Stimulated activated naive CD8-positive, alpha-beta T cell treated with anti-CD3 and anti-CD28 coated beads, Interleukin-15, amount 100 ng/mL, for 72 hours (primary cell): ENCODE results near the gene PLSCR4.

Source experiments
- ATAC-seq: fragments of 150-1000 bp; cut with Tn5 transposase; 2 replicates; pipeline ENCODE4 v1.10.0; 2021; ENCODE audit warnings: mild to moderate bottlenecking, moderate library complexity
- DNase-seq, 2 donors: peaks; one replicate each; pipeline ENCODE4 v3.0.0; 2021 to 2022
- H3K27ac Mint-ChIP-seq, 2 donors: one replicate each; pipeline ENCODE4 v1.8.0; 2022; ENCODE audit warnings: mild to moderate bottlenecking in 2 of 2, mixed read lengths in 2 of 2, moderate library complexity in 2 of 2
- H3K27me3 Mint-ChIP-seq: one replicate; pipeline ENCODE4 v1.8.0; 2022; ENCODE audit warnings: mixed read lengths
- H3K4me1 Mint-ChIP-seq: one replicate; pipeline ENCODE4 v1.8.0; 2022; ENCODE audit warnings: mild to moderate bottlenecking, mixed read lengths
- H3K4me3 Mint-ChIP-seq, 2 donors: one replicate each; pipeline ENCODE4 v1.8.0; 2022; ENCODE audit warnings: mild to moderate bottlenecking in 2 of 2, mixed read lengths in 2 of 2, moderate library complexity in 1 of 2
- H3K9me3 Mint-ChIP-seq, 2 donors: one replicate each; pipeline ENCODE4 v1.8.0; 2022; ENCODE audit warnings: mixed read lengths in 2 of 2

PLSCR4 gene

DNA sequence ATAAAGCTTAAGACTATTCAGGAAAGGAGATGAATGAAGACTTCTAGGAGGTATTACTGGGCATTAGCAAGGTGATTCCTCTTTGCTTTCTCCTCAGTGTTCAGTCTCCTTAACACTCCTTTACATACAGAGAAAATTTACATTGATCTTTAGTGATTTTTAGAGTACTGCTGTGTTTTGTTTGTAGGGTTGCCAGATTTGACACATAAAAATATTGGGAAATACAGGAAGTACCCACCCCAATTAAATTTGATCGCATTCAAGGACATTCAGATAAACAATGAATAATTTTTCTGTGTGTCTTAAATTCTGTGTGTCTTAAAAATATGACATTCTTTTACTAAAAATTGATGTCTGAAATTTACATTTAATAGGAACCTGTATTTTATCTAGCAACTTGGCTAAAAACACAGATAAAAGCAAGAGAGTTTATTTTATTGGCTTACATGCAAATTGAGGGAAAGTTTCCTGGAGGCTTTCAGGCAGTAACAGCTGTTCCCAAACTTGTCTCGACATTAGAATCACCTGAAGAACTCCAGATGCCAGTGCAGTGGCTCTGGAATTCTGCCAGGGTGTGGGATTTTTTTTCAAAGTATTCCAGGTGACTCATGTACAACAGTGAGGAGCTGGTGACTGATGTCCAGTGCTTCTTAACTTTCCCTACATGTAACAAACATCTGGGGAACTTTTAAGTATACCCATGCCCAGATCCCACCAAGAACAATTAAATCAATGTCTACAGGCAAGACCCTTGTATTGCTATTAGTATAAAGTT lies 66.5 kb downstream of the PLSCR4 start:
- DNase-seq (no peak), ATAC-seq (no peak)
- Mint-ChIP-seq H3K27ac (no peak overlapping the region), H3K27me3 (peaks cover 8% of the 10 kb centered on the region), H3K9me3 (no peaks in the 10 kb centered on the region), H3K4me1 (no peaks in the 10 kb centered on the region), H3K4me3 (no peak overlapping the region)

DNA sequence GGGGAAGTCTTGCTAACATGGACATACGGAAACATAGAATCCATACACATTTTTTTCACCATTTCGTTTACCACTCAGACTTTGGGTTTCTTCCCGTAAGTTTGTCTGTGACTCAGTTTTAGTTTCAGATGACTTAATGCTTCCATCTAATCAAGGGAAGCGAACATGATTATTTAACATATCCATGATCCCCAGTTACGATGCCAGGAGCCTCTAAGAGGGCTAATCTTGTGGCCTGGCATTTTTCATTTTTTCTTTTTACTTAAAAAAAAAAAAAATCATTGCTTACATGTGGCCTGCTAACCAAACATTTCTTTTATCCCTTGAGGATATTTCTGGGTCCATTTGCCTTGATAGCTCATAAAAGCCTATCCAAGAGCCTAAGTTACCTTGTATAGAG lies 69.7 kb downstream of the PLSCR4 start:
- no peak overlapping the region for H3K4me3 Mint-ChIP-seq
- ATAC-seq (no peak), DNase-seq (no peak)
- peaks cover 20% of the 10 kb centered on the region for H3K27me3 Mint-ChIP-seq
- H3K4me1 Mint-ChIP-seq, result no peaks in the 10 kb centered on the region
- H3K27ac Mint-ChIP-seq, result no peak overlapping the region
- H3K9me3 Mint-ChIP-seq, result no peaks in the 10 kb centered on the region

DNA sequence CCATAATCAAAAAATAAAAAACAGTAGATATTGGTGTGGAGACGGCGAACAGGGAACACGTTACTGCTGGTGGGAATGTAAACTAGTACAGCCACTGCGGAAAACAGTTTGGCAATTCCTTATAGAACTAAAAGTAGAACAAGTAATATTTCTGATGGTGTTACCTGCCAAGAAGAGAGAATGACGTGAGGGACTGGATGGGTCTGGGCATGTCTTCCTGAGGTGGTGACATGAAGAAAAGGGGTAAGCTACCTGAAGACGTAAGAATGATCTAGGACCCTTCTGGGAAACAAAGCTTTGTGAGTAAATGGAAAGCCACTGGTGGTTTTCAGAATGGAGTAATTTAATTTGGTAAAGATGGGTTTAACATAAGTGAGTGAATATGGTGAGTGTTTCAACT lies 70.5 kb downstream of the PLSCR4 start:
- Mint-ChIP-seq H3K4me3 (no peak overlapping the region), H3K27ac (no peak overlapping the region), H3K27me3 (peaks cover 13% of the 10 kb centered on the region), H3K9me3 (no peaks in the 10 kb centered on the region), H3K4me1 (no peaks in the 10 kb centered on the region)
- DNase-seq, result no peak
- no peak for ATAC-seq

DNA sequence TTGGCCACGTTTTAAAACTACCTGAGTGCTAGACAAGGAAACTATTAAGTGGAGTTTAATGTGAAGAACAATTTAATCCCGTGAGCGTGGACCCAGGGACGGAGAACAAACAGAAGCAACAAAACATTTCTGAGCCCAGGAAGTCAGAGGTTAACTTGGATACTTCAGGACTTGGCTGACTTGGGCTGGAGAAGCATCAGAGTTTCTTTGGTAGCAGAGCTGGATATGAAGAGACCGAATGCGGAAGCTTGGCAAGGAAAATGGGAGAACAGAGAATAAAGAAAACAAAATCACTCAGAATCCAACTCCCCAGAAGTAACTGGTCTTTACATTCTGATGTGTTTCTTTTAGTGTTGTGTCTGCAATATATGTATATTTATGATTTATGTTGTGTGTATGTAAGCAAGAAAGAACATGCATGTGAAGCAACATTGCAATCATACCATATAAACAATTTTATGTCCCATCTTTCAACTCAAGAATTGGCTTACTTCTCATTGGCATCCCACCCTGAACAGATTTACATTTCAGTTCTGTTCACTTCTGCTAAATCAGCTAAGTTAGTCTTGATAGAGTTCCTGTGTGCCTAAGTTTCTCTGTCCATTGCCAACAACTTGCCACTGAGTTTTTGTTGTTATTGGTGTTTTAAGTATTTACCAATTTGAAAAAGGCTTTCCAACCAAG lies 72.8 kb downstream of the PLSCR4 start:
- H3K9me3 Mint-ChIP-seq, result no peaks in the 10 kb centered on the region
- ATAC-seq, result no peak
- H3K4me1 Mint-ChIP-seq, result no peaks in the 10 kb centered on the region
- no peak overlapping the region for H3K27ac Mint-ChIP-seq
- DNase-seq, result no peak
- H3K4me3 Mint-ChIP-seq, result no peak overlapping the region
- H3K27me3 Mint-ChIP-seq, result peaks cover 16% of the 10 kb centered on the region

DNA sequence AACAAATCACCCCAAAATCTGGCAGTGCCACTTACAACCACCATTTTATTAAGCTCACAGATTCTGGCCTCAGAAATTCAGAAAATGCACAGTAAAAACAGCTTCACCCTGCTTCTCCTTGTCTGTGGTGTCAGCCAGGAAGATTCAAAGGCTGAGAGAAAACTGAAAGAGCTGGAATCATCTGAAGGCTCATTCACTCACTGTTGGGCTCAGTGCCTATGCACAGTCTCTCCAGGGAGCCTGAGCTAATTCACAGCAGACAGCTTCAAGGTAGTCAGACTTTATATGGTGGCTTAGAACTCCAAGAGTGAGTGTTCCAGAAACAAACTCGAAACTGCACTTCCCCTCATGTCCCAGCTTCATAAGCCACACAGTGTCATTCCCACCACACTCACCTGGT lies 73.4 kb downstream of the PLSCR4 start:
- Mint-ChIP-seq H3K27me3 (peaks cover 22% of the 10 kb centered on the region), H3K27ac (no peak overlapping the region), H3K4me1 (no peaks in the 10 kb centered on the region), H3K9me3 (no peaks in the 10 kb centered on the region), H3K4me3 (no peak overlapping the region)
- DNase-seq, result no peak
- no peak for ATAC-seq

DNA sequence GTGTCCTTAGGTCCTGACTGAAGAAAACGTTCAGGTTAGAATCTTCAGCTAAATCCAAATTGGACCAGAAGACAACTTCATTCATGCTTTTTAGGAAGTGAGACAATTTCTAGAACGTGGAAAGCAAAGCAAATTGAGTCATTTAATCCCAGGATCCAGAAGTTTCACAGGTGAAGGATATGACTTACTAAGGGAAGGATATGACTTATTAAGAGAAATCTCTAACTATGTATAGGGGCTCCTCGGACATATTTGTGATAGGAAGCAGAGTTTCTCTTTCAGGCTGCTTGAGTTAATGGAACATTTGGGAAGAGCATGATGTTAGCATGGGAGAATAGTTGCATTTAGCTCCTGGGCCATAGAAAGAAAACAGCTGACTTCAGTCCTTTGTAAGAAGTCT lies 73.8 kb downstream of the PLSCR4 start:
- no peaks in the 10 kb centered on the region for H3K9me3 Mint-ChIP-seq
- ATAC-seq (no peak), DNase-seq (no peak)
- no peak overlapping the region for H3K27ac Mint-ChIP-seq
- no peaks in the 10 kb centered on the region for H3K4me1 Mint-ChIP-seq
- peaks cover 22% of the 10 kb centered on the region for H3K27me3 Mint-ChIP-seq
- no peak overlapping the region for H3K4me3 Mint-ChIP-seq

DNA sequence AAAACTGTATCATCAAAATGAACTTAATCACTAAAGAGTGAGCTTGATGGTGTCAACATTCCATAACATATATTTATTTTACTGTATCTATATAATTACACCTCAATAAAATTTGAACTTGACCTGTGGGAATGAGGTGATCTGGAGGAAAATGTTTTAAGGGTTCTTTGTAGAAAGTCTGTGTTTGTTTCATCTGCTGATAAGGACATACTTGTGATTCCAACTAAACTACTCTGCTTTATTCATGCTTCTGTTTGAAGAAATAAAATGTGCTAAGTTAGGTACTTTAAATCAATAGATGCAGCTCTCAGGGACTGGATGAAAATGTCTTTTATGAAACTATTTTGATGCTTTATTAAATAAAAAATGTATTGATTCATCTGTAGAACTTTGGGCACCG lies 78.3 kb downstream of the PLSCR4 start:
- Mint-ChIP-seq H3K9me3 (peaks cover 0 to 5% of the 10 kb centered on the region in 2 donors), H3K4me1 (no peaks in the 10 kb centered on the region), H3K27me3 (peaks cover 20% of the 10 kb centered on the region), H3K4me3 (no peak overlapping the region), H3K27ac (no peak overlapping the region)
- ATAC-seq (no peak), DNase-seq (no peak)

DNA sequence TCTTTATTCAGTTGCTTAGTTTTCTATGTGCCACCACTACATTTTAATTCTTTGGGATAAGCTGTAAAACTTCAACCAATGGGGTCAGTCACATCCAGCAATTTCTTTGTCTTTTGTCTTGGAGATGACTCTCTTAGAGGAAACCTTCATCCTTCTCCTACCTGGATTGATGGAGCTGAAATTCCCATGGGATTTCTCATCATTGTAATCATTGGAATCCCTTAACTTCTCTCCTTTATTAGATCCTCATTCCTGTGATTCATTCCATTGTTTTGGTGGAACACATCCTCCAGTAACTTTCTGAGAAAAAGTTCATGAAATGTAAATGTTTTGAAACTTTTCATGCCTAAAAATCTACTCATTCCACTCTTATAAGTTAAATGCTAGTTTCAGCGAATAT lies 80.3 kb downstream of the PLSCR4 start:
- Mint-ChIP-seq H3K27ac (no peak overlapping the region), H3K27me3 (peaks cover 15% of the 10 kb centered on the region), H3K9me3 (peaks cover 0 to 5% of the 10 kb centered on the region in 2 donors), H3K4me3 (no peak overlapping the region), H3K4me1 (no peaks in the 10 kb centered on the region)
- DNase-seq (no peak), ATAC-seq (no peak)

DNA sequence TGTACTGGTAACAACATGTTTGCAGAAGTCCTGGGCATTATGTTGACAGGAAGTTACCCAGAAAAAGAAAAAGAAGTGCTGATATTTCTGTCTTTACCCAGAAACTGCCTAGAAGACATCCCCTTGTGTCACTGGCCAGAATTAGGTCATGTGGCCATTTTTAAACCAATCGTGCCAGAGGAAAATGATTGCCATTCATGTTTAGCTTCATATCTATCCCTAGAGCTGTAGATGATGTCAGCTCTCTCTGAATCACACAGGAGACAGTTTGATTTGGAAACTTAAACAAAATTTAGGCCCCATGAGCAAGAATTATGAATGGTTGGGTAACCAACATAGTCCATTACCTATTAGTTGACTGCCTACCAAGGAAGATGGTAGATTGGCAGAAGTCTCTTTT lies 81.0 kb downstream of the PLSCR4 start:
- H3K27ac Mint-ChIP-seq, result no peak overlapping the region

DNA sequence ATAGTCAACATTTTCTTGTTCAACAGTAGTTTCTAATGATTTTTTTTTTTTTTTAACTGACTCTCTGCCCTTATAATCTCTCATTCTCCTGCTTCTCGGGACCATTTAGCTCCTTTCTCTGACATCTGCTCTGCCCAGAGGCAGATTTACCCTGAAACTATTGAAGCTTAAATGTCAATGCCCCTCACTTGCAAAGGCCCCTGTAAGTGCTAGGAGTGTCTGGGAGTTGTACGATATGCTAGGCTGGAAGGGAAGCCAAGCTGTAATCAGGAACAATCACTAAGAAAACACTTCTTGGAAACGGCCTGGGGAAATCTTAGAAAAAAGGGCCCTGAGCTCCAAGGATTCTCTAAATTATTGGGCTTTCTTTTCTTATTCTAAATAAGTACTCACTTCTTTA lies 84.1 kb downstream of the PLSCR4 start:
- Mint-ChIP-seq H3K27me3 (peaks cover 35% of the 10 kb centered on the region), H3K4me3 (no peak overlapping the region), H3K27ac (no peak overlapping the region), H3K4me1 (no peaks in the 10 kb centered on the region), H3K9me3 (peaks cover 0 to 5% of the 10 kb centered on the region in 2 donors)
- DNase-seq (no peak), ATAC-seq (no peak)

More for the DNA sequence above, 81.0 kb downstream of the PLSCR4 start:
- peaks cover 16% of the 10 kb centered on the region for H3K27me3 Mint-ChIP-seq
- ATAC-seq (no peak), DNase-seq (no peak)
- no peak overlapping the region for H3K4me3 Mint-ChIP-seq
- peaks cover 0 to 5% of the 10 kb centered on the region in 2 donors for H3K9me3 Mint-ChIP-seq
- H3K4me1 Mint-ChIP-seq, result no peaks in the 10 kb centered on the region

DNA sequence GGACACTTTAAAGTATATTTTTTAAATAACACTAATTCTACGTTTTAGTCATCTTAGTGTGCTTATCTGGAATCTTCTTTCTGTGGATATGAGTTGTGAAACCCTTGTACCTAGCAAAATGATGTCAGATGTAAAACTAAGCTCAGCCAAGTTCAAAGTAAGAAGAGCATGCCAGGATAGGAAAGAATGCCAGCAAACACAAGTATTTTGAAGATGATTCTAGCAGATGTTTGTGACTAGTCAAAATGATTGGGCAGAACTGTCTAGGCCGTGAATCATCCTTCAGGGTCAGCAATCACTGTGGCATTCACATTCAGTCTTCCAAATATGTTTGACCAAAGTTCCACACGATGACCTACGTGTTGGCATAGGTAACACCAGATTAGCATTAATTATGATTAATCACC lies 84.5 kb downstream of the PLSCR4 start:
- no peaks in the 10 kb centered on the region for H3K4me1 Mint-ChIP-seq
- peaks cover 39% of the 10 kb centered on the region for H3K27me3 Mint-ChIP-seq
- H3K4me3 Mint-ChIP-seq, result no peak overlapping the region
- no peak for DNase-seq
- peaks cover 0 to 5% of the 10 kb centered on the region in 2 donors for H3K9me3 Mint-ChIP-seq
- no peak overlapping the region for H3K27ac Mint-ChIP-seq
- ATAC-seq, result no peak

DNA sequence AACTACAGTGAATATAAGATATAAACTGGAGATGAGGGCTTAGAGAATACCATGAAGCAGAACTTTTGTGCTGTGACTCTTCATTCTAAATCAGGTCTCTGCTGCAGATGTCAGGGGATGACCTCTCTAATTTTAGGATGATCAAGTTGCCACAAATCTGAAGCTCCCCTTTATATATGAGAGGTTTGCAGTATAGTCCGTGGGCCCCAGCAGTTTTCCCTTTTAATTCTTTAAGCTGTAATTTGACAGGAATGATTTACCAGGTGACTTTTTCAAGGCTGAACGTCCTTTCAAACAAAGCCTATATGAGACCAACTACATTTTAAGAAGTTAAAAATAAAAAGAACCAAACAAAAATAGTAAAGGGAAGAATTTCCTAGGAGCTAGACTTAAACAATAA lies 85.0 kb downstream of the PLSCR4 start:
- H3K4me3 Mint-ChIP-seq, result no peak overlapping the region
- H3K4me1 Mint-ChIP-seq, result no peaks in the 10 kb centered on the region
- H3K9me3 Mint-ChIP-seq, result peaks cover 0 to 3% of the 10 kb centered on the region in 2 donors
- H3K27me3 Mint-ChIP-seq, result peaks cover 40% of the 10 kb centered on the region
- H3K27ac Mint-ChIP-seq, result no peak overlapping the region
- DNase-seq, result no peak
- no peak for ATAC-seq

DNA sequence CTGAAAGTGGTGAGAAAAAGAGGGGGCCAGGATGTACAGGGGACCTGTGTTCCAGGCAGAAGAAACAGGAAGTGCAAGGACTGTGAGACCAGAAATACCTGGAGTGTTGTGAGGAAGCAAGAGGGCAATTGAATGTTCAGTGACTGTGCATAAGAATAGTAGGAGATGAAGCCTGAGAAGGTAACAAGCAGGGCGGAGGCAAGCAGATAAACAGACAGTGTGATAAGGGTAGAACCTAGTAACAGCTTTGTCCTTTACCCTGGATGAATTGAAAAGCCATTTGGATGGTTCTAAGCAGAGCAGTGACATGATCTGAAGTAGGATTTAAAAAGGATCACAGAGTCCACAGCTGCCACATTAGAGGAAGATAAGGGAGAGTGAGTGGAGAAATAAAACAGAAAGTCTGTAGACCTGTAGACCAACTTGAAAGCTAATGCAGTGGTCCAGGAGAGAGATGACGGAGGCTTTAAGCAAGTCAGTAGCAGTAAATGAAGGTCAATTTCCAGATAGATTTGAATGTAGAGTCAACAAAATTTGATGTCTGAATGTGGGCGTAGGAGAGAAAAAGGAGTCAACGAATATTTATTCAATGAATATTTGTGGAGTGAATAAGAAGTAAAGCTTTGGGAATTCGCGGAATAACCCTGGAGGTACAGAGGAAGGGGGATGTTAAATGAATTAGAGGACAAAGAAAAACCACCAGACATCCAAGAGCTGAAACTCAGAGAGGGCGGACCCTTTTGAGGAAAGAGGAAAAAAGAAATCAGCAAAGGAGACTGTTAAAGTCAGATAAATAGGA lies 85.7 kb downstream of the PLSCR4 start:
- Mint-ChIP-seq H3K4me3 (no peak overlapping the region), H3K4me1 (peaks cover 5% of the 10 kb centered on the region), H3K27me3 (peaks cover 41% of the 10 kb centered on the region), H3K27ac (no peak overlapping the region), H3K9me3 (no peaks in the 10 kb centered on the region)
- no peak for ATAC-seq
- DNase-seq, result no peak

DNA sequence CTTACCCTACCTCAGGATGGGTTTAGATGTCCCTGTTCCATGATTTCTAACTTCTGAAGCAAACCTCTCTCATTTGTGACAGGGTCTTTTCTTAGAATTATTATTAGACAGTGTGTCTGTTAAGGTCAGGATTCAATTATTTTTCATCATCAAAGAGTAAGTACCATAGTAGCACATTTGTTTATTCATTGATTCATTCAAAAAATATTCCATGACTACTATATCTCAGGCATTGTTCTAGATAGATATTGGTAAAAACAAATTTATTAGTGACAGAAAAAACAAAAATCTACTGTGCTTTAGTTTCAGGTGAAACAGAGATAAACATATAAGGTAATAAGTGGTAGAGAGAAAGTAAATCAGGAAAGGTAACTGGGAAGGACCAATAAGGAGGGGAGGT lies 86.4 kb downstream of the PLSCR4 start:
- Mint-ChIP-seq H3K27me3 (peaks cover 48% of the 10 kb centered on the region), H3K4me1 (peaks cover 11% of the 10 kb centered on the region), H3K9me3 (no peaks in the 10 kb centered on the region), H3K27ac (no peak overlapping the region), H3K4me3 (no peak overlapping the region)
- no peak for ATAC-seq
- no peak for DNase-seq

DNA sequence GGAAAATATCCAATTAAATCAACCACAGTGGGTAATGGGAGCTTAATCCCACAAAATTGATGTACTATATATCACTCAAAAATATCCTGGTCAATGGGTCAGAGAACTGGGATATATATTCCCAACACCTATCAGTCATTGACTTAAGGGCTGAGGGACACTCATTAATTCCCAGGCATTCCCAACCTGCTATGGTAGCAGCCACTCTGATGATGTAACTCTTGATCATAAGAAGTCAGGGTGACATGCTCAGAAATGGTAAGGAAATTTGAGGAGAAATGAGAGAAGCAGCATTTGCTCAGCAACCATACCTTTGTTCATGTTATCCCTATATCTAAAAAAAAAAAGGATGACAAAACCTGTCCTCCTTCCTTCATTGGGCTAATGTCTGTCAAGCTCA lies 86.8 kb downstream of the PLSCR4 start:
- H3K27me3 Mint-ChIP-seq, result peaks cover 52% of the 10 kb centered on the region
- DNase-seq (no peak), ATAC-seq (no peak)
- peaks cover 11% of the 10 kb centered on the region for H3K4me1 Mint-ChIP-seq
- H3K9me3 Mint-ChIP-seq, result no peaks in the 10 kb centered on the region
- no peak overlapping the region for H3K4me3 Mint-ChIP-seq
- no peak overlapping the region for H3K27ac Mint-ChIP-seq

DNA sequence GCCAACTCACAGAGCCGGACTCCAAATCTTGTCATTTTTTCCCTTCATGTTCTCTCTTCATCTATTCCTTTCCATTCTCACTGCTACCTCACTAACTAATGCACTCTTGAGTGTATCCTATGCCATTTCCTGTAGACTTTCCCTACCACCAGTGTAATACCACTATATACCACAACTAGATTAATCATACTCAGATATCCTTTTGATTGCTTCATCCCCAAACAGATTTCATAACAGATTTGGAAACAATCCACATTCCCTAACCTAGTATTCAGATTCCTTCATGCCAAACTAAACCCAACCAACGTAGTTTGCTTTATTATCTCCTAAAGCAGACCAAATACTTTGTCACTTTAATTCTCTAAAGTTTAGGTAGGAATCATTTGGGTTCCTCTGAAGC lies 87.3 kb downstream of the PLSCR4 start:
- ATAC-seq (no peak), DNase-seq (no peak)
- no peaks in the 10 kb centered on the region for H3K9me3 Mint-ChIP-seq
- no peak overlapping the region for H3K4me3 Mint-ChIP-seq
- H3K4me1 Mint-ChIP-seq, result peaks cover 11% of the 10 kb centered on the region
- H3K27ac Mint-ChIP-seq, result no peak overlapping the region
- H3K27me3 Mint-ChIP-seq, result peaks cover 57% of the 10 kb centered on the region
